CD4-positive, alpha-beta T cell treated with Interferon gamma for 1 hour (primary cell): ENCODE results near the gene TMEM221.
"Not testable (repeated sequence)": the region's sequence is repeated elsewhere in the genome, so short reads cannot be mapped to it uniquely, and the experiment has no call there.

Experiments
- DNase-seq: peaks from one replicate; pipeline ENCODE4 v3.0.0-alpha.2; 2020

TMEM221 gene

GRCh38 chr19:17448131-17448967, at the start of gene TMEM221:
Gene TMEM221, minus strand, starts transcription at chr19:17448668. Its CDS starts 206 bp downstream, at chr19:17448462.
- peak; percentile 53 for DNase-seq

GRCh38 chr19:17497149-17497798, 48.8 kb upstream of the TMEM221 start:
- no peak for DNase-seq

DNA sequence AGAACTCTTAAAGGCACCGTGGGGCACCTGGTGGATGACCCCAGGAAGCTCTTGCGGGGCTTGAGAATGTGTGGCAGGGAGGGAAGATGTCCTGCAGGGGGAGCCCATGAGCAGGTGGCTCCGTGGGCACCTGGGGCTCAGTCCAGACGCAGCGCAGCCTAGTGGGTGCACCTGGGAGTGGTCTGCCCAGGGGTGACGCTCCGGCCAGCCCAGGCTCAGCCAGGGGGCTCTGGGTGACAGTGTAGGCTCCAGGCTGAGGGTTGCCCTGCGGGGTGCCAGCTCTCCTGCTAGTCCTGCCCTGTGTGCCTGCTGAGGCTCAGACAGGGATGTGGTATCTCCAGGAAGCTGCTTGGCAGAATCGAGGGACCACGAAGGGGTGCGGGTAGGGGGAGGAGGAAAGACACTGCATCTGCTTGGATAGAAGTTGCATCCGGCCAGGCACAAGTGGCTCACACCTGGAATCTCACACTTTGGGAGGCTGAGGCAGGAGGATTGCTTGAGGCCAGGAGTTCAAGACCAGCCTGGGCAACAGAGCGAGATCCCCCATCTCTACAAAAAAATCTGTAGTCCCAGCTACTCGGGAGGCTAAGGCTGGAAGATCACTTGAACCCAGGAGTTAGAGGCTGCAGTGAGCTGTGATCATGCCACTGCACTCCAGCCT, 48.0 kb upstream of the TMEM221 start:
- DNase-seq = peak; percentile 79

DNA sequence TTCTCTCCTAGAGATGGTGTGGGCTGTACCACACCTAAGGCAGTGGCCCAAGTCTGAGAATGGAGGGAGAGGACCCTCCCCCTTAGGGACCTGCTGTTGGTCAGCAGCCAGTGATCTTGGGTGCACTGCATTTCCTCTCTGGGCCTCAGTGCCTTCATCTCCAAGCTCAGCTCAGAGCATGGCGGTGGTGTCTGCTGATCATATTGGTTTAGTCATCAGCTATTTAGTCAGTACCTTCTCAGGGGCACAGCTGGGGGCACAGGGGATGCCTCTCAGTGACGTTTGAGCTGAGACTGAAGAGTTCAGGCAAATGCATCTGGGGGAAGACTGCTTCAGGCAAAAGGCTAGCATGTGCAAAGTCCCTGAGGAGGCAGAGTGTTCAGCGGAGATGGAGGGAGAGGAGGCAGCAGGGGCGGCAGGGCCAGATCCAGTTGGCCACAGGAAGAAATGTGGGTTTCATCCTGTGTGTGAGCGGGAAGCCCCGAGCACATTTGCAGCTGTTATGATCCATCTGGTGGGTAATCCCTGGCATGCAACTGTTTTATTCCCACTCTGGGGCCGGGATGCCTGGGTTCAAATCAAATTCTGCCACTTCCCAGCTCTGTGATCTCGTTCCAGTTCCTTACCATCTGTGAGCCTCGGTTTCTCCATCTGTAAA, 47.3 kb upstream of the TMEM221 start:
- DNase-seq = no peak

DNA sequence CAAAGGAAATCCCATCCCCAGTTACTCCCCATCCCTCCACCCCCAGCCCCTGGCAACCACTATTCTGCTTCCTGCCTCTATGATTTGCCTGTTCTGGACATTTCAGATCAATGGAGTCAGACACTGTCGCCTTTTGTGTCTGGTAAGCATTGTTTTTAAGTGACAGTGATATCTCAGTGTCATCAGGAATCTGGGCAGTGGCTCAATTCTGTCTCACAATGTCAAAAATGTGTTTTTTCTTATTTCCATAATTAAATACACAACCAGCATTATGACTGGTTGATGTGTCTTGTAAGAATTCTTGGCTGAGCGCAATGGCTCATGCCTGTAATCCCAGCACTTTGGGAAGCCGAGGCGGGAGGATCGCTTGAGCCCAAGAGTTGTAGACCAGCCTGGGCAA, 42.8 kb upstream of the TMEM221 start:
- no peak for DNase-seq

DNA sequence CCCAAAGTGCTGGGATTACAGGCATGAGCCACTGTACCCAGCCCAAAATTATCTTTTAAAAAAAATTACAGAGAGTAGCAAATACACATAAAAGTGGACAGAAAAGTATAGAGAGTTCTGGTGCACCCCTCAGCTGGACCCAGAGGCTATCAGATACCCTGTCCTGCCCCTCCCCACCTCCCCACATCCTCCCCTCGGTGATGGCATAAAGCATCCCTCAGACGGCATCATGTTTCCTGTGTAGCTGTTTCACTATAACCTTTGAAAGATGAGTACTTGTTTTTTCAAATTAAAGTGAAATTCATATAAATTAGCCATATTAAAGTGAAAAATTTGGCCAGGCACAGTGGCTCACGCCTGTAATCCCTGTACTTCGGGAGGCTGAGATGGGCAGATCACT, 41.9 kb upstream of the TMEM221 start:
- DNase-seq = peak; percentile 48

DNA sequence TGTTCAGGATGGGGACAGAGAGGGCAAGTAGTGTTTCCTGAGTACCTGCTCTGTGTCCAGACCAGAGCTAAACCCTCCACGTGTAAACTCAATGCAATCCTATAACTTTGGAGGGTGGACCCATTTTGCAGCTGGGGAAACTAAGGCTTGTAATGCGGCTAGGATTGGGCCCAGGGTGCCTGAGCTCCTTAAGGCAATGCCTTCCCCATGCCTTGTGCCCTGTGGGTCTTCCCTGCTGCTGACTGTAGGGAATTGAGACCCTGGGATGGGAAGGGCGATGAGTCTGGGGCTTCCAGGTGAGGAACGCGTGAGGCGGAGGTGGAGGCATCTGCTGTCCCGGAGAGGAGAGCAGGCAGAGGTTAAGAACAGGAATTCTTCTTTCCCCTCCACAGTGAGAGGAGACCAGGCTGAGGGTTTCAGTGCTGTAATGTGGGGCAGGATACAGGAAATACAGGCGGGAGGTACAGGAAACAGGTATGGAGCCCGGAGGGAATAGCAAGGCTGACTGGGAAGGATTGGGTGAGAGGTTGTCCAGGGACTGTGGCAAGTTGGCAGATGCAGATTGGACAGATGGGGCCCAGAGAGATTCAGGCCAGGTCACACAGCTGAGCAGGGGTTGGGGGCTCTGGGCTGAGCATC, 41.0 kb upstream of the TMEM221 start:
- no peak for DNase-seq

DNA sequence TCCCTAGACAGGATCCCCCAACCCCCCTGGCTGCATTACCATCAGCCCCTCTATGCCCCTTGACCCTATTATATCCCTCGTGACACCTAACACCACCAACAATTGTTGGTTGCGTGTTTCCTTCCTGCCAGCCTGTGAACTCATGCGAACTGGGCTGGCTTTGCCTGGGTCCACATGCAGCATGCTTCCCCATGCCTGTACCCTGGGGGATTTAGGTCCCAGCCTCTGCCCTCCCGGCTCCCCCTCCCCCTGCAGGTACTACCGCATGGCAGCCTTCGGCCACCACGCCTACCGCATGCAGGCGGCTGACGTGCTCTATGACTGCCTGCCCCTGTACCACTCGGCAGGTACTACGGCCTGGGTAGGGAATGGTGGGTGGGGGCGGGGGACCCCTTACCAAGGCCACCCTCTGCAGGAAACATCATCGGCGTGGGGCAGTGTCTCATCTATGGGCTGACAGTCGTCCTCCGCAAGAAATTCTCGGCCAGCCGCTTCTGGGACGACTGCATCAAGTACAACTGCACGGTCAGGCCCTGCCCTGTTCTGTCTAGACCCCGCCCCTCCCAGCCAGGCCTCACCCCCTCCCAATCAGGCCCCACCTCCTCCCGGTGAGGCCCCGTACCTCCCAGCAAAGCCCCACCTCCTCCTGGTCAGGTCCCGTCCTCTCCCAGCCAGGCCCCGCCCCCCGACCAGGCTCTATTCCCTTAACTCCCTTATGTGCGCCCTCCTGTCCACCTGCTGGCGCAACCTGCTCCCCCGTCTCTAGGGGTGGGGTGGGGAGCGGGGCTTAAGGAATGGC, 40.3 kb upstream of the TMEM221 start:
- peak; percentile 83 for DNase-seq

GRCh38 chr19:17487284-17488121, 39.0 kb upstream of the TMEM221 start:
- no peak for DNase-seq

- no peak for DNase-seq
These were observed 38.2 kb upstream of the TMEM221 start for GRCh38 chr19:17486545-17487240.

DNA sequence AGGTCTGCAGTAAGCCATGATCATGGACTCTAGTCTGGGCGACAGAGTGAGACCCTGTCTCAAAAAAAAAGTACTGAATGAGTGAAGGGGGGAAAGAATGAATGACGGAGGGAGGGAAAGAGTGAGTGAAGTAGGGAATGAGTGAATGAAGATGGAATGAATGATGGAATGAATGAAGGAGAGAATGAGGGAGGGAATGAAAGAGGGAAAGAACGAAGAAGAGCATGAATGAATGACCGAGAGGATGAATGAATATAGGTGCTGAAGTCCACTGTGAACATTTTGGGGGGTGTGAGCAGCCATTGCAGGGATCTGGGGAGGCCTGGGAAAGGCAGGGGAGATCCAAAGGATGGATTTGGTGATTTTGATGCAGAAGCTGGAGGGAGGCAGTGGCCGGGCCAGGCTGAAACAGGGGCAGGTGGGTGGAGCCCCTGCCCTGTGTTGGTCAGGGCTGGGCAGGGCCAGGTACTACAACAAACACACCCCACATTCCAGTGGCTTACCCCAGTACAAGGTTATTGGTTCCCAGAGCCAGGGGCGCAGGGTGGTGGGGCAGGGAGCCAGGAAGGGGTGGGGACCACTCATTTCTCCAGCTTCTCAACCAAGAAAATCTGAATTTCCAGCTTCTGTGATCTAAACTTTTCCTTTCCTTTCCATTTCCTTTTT, 36.2 kb upstream of the TMEM221 start:
- DNase-seq = no peak

GRCh38 chr19:17483605-17484002, 35.1 kb upstream of the TMEM221 start:
- no peak for DNase-seq

DNA sequence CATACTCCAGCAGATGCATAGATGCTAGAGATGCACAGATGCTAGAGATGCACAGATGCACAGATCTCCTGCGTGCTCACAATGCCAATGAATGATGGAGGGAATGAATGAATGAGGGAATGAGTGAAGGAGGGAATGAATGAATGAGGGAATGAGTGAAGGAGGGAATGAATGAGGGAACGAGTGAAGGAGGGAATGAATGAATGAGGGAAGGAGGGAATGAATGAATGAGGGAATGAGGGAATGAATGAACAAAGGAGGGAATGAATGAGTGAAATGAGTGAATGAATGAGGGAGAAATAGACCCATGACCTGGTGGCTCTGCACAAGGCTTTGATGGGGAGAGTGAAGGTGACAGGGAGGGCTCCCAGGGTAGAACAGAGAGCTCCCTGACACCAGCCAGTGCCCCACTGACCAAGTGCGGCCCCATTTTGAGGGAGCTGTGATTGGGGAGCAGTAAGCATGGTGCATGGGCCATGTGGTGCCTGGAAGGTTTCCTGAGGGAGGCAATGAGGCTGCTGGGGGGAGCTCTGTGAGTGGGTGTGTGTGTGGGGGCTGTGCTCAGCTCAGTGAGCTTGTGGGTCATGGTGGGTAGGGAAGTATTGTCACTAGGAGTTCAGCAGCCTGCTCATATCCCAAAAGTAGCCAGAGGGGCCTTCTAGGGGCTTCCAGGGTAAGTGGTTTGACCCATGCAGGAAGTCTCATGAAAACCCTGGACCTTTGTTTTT, 34.6 kb upstream of the TMEM221 start:
- DNase-seq = no peak

- no peak for DNase-seq
These were observed 33.5 kb upstream of the TMEM221 start for GRCh38 chr19:17481986-17482385.

- DNase-seq = no peak
These were observed 30.9 kb upstream of the TMEM221 start for GRCh38 chr19:17479325-17479791.

DNA sequence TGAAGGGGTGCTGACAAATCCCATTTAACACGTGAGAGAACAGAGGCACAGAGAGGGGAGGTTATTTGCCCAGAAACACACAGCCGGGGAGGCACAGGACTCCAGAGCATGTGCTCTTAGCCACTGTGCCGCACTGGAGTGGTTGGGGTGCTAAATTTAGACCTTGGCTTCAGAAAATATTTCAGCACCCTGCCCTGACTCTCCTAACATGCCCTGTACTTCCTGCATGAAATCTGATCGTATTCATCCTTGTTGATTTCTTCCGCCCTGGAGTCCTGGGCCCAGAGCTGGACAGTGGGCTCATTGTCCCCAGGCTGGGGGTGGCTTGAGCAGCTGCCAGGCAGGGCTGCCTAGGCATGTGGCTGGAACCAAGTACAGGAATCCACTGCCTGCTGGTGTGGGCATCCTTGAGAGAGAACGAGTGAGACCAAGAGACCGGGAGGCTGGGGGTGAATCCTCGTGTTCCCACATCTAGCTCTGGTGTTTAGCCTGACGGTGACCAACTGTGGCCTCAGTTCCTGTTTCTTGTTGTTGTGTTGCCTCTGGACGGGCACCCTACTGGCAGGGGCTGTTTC, 27.2 kb upstream of the TMEM221 start:
- DNase-seq = no peak

DNA sequence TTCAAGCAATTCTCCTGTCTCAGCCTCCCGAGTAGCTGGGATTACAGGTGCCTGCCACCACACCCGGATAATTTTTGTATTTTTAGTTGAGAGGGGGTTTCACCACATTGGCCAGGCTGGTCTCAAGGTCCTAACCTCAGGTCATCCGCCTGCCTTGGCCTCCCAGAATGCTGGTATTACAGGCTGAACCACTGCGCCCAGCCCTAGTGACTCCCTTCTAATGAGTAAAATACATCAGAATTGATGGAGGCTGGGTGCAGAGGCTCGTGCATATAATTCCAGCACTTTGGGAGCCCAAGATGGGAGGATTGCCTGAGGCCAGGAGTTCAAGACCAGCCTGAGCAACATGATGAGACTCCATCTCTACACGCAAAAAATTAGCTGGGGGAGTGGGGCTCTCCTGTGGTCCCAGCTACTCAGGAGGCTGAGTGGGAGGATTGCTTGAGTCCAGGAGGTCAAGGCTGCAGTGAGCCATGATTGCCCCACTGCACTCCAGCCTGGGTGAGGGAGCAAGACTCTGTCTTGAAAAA, 26.6 kb upstream of the TMEM221 start:
- DNase-seq = not testable (repeated sequence)

DNA sequence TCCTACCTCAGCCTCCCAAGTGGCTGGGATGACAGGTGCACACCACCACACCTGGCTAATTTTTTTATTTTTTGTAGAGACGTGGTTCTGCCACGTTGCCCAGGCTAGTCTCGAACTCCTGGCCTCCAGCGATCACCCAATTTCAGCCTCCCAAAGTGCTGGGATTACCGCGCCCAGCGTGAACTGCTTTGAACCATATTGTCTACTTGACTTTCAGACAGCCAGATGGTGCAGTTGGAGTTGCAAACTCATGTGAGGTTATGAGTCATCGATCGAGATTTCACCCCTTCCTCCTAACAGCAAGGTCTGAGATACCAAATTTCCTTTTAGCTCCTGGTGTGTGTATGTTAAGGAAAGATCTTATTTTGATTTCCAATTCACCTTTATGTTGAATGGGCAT, 24.6 kb upstream of the TMEM221 start:
- peak; percentile 22 for DNase-seq
